Heart right ventricle (tissue), 16 donors: Measurements from ENCODE around the gene HYLS1. TPM values are rescaled to one million over a fixed set of nuclear protein-coding genes. Genes with fewer than 3 reads are reported as not detected.
A peak's percentile ranks its signal among the peaks of the same experiment; 100 is the strongest.

Experiments
- ATAC-seq, 8 donors: fragments of 200-7000 bp; cut with Tn5 transposase; one replicate each; pipeline ENCODE4 v1.9.1; 2020; ENCODE audit warnings: mild to moderate bottlenecking in 8 of 8, moderate library complexity in 8 of 8, moderate number of reproducible peaks in 1 of 8
- DNase-seq, 2 donors: peaks; one replicate each; pipeline ENCODE4 v3.0.0-alpha.2; 2020
- H3K27ac ChIP-seq, 10 donors: fragments of 200-600 bp; sonication (generic) in 2 of 10; one replicate each; pipeline versions ENCODE4 v1.5.0 to v1.8.0; 2020 to 2022; ENCODE audit warnings: mild to moderate bottlenecking in 3 of 10
- H3K27me3 ChIP-seq, 7 donors: fragments of 200-600 bp; one replicate each; pipeline ENCODE4 v1.8.0; 2021 to 2022; ENCODE audit warnings: mild to moderate bottlenecking in 2 of 7
- H3K36me3 ChIP-seq, 9 donors: fragments of 200-600 bp; sonication (generic) in 1 of 9; one replicate each; pipeline versions ENCODE4 v1.5.0 to v1.8.0; 2020 to 2022; ENCODE audit warnings: mild to moderate bottlenecking in 2 of 9
- H3K4me1 ChIP-seq, 9 donors: fragments of 200-600 bp; sonication (generic) in 1 of 9; one replicate each; pipeline versions ENCODE4 v1.5.0 to v1.8.0; 2020 to 2022; ENCODE audit warnings: mild to moderate bottlenecking in 4 of 9
- H3K4me3 ChIP-seq, 10 donors: fragments of 200-600 bp; sonication (generic) in 2 of 10; one replicate each; pipeline versions ENCODE4 v1.5.0 to v1.8.0; 2020 to 2022; ENCODE audit warnings: mild to moderate bottlenecking in 7 of 10, moderate library complexity in 2 of 10
- H3K9me3 ChIP-seq, 11 donors: fragments of 200-600 bp in 10 of 11; sonication (generic) in 2 of 11; one replicate each; pipeline versions ENCODE4 v1.5.0 to v1.8.0; 2013 to 2022; ENCODE audit warnings: mild to moderate bottlenecking in 2 of 11, control low read depth in 1 of 11, moderate library complexity in 1 of 11
- WGBS, 2 donors: extraction: QIAGEN DNeasy Blood & Tissue Kit; methylation state at CpG; one replicate each; pipeline ENCODE4 v1.1.7; 2013; ENCODE audit warnings: inconsistent platforms in 1 of 2; 5-methylcytosine and 5-hydroxymethylcytosine counted together
- intact Hi-C, 10 donors: fragments of 100-400 bp; cut with DNase I; formaldehyde crosslinking; loops; one replicate each; pipeline versions ENCODE4 v1.11.1 to v1.14.2; 2022
- polyA plus RNA-seq, 2 donors: library from polyadenylated mRNA; stranded (reverse); fragments of 200-250 nt; gene quantifications; one replicate each; pipeline ENCODE4 v1.2.3, GENCODE V29; 2013
- total RNA-seq, 10 donors: library from RNA; stranded (reverse); fragmentation: NEBNext Ultra II Directional in 3 of 10; extraction: Animal tissue kit (Norgen Biotek cat#: 25700) in 3 of 10; gene quantifications; one replicate each; pipeline versions ENCODE4 v1.2.1 to v1.2.4, GENCODE V29; 2021 to 2023
- TF ChIP-seq, protein P1 (sequence below), 9 donors: fragments of 200-600 bp; sonication (generic) in 2 of 9; IDR thresholded peaks; one replicate each; pipeline versions ENCODE4 v1.5.0 to v1.8.0; 2021 to 2022; ENCODE audit warnings: antibody characterized with exemption in 9 of 9, mild to moderate bottlenecking in 5 of 9, moderate library complexity in 1 of 9
- donor health status: Arrhythmogenic right ventricular cardiomyopathy.
- donor health status: ischemic (EF 13 %, LVEDD 7.1; RV severe dilation, severe dysfunction).
- donor health status: healthy with polysubstance abuse.
- donor health status: DM: no; HTN: yes; CAD: no.
- donor health status: DM: no; HTN: no; CAD: no.
- donor health status: ischemic (EF 25% LVEDD 6.9; RV normal size, moderate dysfunction).
- donor health status: ischemic (EF 25% LVEDD 5.7; RV mildly dilated, moderate dysfunction).
- donor health status: healthy.
- donor health status: DM: yes; HTN: yes; CAD: no.
- donor health status: Ischemic cardiomyopathy.
- donor health status: ischemic (EF 35%, LVEDD 5.7; RV mildly dilated, moderate dysfunction).
- donor health status: nonischemic (EF 11% LVEDD 7.7; RV severe dilation, severe dysfunction).
- donor health status: DM: yes; HTN: yes; CAD: no.
- donor health status: PGD.
- donor health status: ischemic (EF 29% LVEDD 5.4; RV normal size, mild dysfunction).
- donor health status: nonischemic (EF 23%, LVEDD 6.1; RV moderate dilation, normal function).

HYLS1 gene
- total and polyA plus RNA-seq, 12 donors = 2.0 to 6.4 (median 3.6) TPM

DNA sequence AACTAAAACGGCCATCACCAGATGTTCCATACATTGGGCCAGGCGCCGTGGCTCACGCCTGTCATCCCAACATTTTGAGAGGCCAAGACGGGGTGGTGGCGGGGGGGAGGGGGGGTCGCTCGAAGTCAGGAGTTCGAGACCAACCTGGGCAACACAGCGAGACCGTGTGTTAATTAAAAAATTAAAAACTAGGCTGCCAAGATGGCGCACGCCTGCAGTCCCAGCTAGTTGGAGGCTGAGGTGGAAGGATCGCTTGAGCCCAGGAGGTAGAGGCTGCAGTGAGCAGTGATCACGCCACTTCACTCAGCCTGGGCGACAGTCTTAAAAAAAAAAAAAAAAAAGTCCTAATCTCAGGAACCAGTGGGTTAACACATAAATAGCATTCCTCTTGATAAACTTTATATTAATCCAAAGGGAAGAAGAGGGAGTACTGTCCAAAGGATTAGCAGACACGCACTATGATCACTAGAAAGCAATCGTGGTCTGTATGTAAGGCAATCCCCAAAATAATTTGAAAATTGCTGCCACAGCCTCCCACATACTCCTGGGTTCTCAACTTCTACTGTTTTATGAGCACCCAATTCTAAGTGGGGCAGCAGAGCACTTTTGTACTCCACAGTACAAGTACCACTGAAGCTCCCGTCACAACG, 14.9 kb downstream of the HYLS1 start:
- ATAC-seq (peak in 2 of 8 donors; percentile 12 to 39), DNase-seq (no peak)
- peaks cover 6 to 30% (median 23%) of the 10 kb centered on the region in 9 donors for H3K4me1 ChIP-seq

DNA sequence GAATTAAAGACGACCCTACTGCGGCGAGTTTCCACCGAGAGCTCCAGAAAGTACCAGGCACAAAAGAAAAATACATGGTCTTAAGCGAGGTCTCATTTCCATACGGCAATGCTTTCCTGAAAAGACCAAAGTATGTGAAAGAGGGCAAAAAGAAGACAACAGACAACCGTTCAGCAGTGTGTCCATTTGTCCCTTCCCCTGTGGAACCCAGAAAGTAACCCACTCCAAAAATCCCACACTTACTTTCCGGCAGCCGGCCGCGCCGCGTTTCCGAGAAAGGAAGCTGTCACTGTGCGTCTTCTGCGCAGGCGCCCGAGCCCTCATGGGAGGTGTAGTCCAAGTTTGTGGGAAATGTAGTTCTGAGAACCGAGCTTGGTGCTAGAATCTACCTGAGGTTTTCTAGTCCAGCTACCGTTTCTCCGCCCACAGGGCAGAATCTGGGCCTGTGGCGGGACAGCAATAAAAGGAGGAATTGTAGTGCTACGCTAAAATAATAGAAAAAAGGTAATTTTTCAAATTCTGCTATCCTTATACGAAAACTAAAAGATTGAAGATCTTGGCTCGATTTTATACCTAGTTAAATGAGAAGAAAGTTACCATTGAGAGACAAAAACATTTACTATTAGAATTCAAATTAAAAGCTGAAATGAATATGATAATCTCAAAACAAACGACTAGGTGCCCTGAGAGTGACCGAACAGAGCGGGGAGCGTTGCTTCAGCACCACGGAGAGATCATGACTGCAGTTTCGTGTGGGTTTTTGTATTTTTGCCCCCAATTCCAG, 15.7 kb downstream of the HYLS1 start, which contains the start of gene PUS3:
TSS of gene PUS3 (minus strand) at position 280 of the 784 bp plus-strand sequence. CDS start 6,922 bp downstream, outside the sequence.
- DNase-seq (peak; percentile 92 to 93), ATAC-seq (peak; percentile 90 to 99 (median 98))
- peaks cover 0 to 36% (median 28%) of the 10 kb centered on the region in 7 donors for H3K27me3 ChIP-seq
- TF ChIP-seq, protein P1, sequence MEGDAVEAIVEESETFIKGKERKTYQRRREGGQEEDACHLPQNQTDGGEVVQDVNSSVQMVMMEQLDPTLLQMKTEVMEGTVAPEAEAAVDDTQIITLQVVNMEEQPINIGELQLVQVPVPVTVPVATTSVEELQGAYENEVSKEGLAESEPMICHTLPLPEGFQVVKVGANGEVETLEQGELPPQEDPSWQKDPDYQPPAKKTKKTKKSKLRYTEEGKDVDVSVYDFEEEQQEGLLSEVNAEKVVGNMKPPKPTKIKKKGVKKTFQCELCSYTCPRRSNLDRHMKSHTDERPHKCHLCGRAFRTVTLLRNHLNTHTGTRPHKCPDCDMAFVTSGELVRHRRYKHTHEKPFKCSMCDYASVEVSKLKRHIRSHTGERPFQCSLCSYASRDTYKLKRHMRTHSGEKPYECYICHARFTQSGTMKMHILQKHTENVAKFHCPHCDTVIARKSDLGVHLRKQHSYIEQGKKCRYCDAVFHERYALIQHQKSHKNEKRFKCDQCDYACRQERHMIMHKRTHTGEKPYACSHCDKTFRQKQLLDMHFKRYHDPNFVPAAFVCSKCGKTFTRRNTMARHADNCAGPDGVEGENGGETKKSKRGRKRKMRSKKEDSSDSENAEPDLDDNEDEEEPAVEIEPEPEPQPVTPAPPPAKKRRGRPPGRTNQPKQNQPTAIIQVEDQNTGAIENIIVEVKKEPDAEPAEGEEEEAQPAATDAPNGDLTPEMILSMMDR (IDR thresholded peaks at IDR 0.05) = no peak
- intact Hi-C loops = no loop called here
- 1 to 2% methylated on average over 31 of the region's 31 CpGs for WGBS, 2 donors
- H3K27ac ChIP-seq = peak within 1 kb of the TSS in 9 of 10 donors; percentile 75 to 90 (median 87)
- H3K4me3 ChIP-seq = peak within 1 kb of the TSS; percentile 43 to 90 (median 70)
- H3K36me3 ChIP-seq = peaks cover 0 to 25% (median 0%) of the 10 kb centered on the region in 9 donors
- no peaks in the 10 kb centered on the region for H3K9me3 ChIP-seq
- peaks cover 6 to 30% (median 23%) of the 10 kb centered on the region in 9 donors for H3K4me1 ChIP-seq

More for the DNA sequence above, 14.9 kb downstream of the HYLS1 start:
- peaks cover 0 to 30% (median 0%) of the 10 kb centered on the region in 9 donors for H3K36me3 ChIP-seq
- H3K4me3 ChIP-seq = peak overlapping the region; percentile 43 to 90 (median 70)
- TF ChIP-seq, protein P1 (IDR thresholded peaks at IDR 0.05) = no peak
- H3K27me3 ChIP-seq = peaks cover 0 to 36% (median 28%) of the 10 kb centered on the region in 7 donors
- H3K9me3 ChIP-seq = no peaks in the 10 kb centered on the region
- H3K27ac ChIP-seq = peak overlapping the region in 9 of 10 donors; percentile 75 to 90 (median 87)
- intact Hi-C loops = no loop called here
- WGBS, 2 donors = 46 to 53% methylated on average over 20 of the region's 20 CpGs

DNA sequence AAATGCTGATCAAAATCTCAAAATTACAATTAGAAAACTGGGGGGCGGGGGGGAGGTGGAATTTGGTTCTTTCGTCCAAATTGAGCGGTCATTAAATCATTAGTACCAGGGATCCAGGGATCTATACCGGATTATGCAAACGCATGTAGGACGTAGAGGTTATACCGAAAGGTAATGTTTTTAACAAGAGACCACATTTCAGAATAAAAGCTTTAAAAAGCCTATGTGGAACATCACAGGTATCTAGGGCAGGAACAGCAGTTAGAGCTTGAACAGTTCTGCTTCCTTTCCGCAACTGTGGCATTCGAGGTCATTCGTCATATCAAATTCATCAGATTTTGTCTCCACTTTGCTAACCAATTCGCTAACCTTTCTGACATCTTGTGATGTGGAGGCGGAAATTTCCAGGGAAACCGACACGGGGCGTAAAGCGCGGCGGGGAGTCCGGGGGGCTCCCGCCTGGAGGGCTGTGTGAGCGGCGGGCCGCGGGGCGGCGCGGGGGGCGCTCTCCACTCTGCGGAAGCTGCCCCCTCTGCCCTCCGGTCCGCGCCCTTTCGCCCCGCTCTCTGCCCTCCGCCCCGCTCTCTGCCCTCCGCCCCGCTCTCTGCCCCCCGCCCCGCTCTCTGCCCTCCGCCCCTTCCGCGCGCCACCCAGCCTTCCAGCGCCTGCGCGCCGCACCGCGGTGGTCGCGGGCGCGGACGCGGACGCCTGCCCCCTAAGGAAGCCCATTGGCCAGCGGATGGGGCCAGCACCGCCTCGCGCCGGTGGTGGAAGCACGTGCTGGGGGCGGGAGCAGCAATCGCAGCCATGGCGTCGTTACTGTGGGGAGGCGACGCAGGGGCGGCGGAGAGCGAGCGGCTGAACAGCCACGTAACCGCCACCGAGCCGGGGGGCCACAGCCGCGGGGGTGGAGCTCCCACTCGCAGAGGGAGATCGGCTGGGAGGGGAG, 16.5 kb downstream of the HYLS1 start, which contains the start of gene DDX25:
TSS of gene DDX25 (plus strand) at position 798 of the 949 bp plus-strand sequence. CDS start at position 808, 10 bp downstream.
- DNase-seq = no peak
- Histone ChIP-seq H3K4me3 (peak within 1 kb of the TSS; percentile 43 to 90 (median 70)), H3K9me3 (no peaks in the 10 kb centered on the region), H3K36me3 (peaks cover 0 to 21% (median 0%) of the 10 kb centered on the region in 9 donors), H3K27ac (no peak within 1 kb of the TSS), H3K4me1 (peaks cover 6 to 30% (median 23%) of the 10 kb centered on the region in 9 donors), H3K27me3 (peaks cover 0 to 36% (median 28%) of the 10 kb centered on the region in 7 donors)
- TF ChIP-seq, protein P1 (IDR thresholded peaks at IDR 0.05) = no peak
- WGBS, 2 donors = 1 to 3% methylated on average over 72 to 81 of the region's 81 CpGs
- intact Hi-C loops = no loop called here
- peak in 2 of 8 donors; percentile 28 to 45 for ATAC-seq
